ENCODE data around the gene DUSP15. TPM values are rescaled to one million over a fixed set of nuclear protein-coding genes. Genes with fewer than 3 reads are reported as not detected.

DUSP15 gene
- total RNA-seq, 1 experiment from 2014 or later: not detected

DNA sequence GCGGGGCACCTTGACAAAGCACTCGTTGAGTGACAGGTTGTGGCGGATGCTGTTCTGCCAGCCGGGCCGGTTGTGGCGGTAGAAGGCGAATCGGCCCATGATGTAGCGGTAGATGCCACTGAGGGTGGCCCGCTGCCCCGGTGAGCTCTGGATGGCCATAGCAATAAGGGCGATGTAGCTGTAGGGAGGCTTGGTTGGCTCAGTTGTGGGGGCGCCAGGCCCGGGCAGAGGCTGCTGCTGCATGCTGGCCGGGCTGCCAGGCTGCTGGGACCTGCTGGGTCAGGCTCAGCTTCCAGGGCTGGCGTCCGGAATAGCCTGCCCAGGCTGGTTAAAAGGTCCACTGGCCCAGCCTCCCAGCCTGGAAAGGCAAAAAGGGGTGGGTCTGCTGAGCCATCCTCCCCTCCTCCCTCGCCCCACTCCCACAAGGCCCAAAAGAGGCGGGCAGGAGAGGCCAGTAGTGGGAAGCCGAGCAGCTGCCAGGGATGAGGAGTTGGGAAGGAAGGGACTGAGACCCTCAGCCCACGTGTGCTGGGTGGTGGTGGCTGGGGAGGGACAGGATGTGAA lies 24.9 kb downstream of the DUSP15 start, which contains the start of gene FOXS1:
FOXS1 (minus strand) TSS at position 305 of the 564 bp plus-strand sequence; CDS start at position 243, 62 bp downstream.
- no peak within 1 kb of the TSS for H3K4me3 ChIP-seq
- POLR2A ChIA-PET (ENCODE audit: unreplicated experiment): no interaction called here

DNA sequence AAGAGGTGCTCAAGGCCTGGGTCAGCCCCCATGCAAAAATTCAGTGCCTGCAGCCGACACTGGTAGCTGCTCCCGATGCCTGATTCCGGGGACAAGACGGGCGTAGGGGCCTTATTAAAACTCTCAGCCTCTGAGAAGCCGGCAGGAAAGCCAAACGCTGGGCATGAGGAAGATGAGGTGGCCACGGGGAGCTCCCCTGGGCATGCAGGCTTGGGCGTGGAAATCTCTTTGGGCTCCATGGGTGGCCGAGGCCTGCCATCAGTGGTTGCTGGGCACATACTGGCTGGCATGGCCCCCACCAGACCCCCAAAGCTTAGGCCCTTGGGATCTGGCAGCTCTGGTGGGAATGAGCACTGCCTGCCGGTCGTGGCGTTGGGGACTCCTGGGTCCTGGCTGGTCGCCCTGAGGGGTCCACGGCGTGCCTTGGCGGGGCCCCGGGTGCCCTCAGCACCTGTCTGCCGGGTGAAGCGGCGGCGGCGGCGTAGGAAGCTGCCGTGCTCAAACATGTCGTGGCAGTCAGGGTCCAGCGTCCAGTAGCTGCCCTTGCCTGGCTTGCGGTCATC lies 25.5 kb downstream of the DUSP15 start:
- BruUV-seq (replicated peaks): no TSS peak
- H3K27me3 ChIP-seq (ENCODE audit: insufficient read depth, low read depth): peaks cover 20% of the 10 kb centered on the region
- POLR2A ChIA-PET (ENCODE audit: unreplicated experiment): no interaction called here

More for the DNA sequence above, 24.9 kb downstream of the DUSP15 start, which contains the start of gene FOXS1:
- H4K20me1 ChIP-seq (ENCODE audit: insufficient read depth): no peaks in the 10 kb centered on the region
- no peak for DNase-seq
- intact Hi-C loops (cut with micrococcal nuclease; ENCODE audit: unreplicated experiment): no loop called here
- no peaks in the 10 kb centered on the region for H3K36me3 ChIP-seq (ENCODE audit: low read depth)
- H3K4me1 ChIP-seq (replicated peaks; ENCODE audit: insufficient read depth): peaks cover 9% of the 10 kb centered on the region
- H3K27ac ChIP-seq: no peak within 1 kb of the TSS
- H3K9me3 ChIP-seq (ENCODE audit: insufficient read depth, low read depth): no peaks in the 10 kb centered on the region
- no peaks in the 10 kb centered on the region for H3K79me2 ChIP-seq (ENCODE audit: low read depth)
- BruUV-seq (replicated peaks): no TSS peak
- peaks cover 26% of the 10 kb centered on the region for H3K27me3 ChIP-seq (ENCODE audit: insufficient read depth, low read depth)
- CTCF ChIA-PET: interaction anchor here (1.5 kb wide), 1 partner anchor 22 kb away, joined by 13 read pairs; no protein-coding TSS in a partner anchor
- H3K9me2 ChIP-seq (ENCODE audit: insufficient read depth): no peaks in the 10 kb centered on the region
- TF ChIP-seq EZH2 (IDR thresholded peaks at IDR 0.05; ENCODE audit: low read depth): no peak
- TF ChIP-seq, protein P1, sequence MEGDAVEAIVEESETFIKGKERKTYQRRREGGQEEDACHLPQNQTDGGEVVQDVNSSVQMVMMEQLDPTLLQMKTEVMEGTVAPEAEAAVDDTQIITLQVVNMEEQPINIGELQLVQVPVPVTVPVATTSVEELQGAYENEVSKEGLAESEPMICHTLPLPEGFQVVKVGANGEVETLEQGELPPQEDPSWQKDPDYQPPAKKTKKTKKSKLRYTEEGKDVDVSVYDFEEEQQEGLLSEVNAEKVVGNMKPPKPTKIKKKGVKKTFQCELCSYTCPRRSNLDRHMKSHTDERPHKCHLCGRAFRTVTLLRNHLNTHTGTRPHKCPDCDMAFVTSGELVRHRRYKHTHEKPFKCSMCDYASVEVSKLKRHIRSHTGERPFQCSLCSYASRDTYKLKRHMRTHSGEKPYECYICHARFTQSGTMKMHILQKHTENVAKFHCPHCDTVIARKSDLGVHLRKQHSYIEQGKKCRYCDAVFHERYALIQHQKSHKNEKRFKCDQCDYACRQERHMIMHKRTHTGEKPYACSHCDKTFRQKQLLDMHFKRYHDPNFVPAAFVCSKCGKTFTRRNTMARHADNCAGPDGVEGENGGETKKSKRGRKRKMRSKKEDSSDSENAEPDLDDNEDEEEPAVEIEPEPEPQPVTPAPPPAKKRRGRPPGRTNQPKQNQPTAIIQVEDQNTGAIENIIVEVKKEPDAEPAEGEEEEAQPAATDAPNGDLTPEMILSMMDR (conservative IDR thresholded peaks at IDR 0.05): no peak
- no peak within 1 kb of the TSS for H2AFZ ChIP-seq
- no peaks in the 10 kb centered on the region for H3F3A ChIP-seq (ENCODE audit: insufficient read depth, low read depth)
- no peak within 1 kb of the TSS for H3K4me2 ChIP-seq

DNA sequence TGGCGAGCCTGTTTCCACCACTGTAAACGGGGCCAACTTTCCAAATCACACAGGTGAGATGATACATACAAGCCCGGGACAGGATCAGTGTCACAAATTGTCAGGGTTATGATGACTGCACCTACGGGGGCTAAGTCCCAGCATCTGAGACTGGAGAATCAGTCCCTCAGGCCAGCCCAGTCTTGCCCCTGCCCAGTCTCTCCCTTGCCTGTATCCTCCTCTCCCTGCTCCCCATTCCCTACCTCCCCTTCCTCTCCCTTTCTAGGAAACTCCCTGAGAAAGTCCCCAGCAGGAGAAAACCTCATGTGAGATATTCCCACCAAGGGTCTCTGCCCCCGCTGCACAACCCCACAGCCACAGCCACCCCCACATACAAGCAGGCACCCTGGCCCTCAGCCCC lies 26.4 kb downstream of the DUSP15 start:
- intact Hi-C loops (cut with micrococcal nuclease; ENCODE audit: unreplicated experiment): loop anchor here (5.0 kb wide), 1 partner anchor 117 kb away; no protein-coding TSS in a partner anchor
- Histone ChIP-seq H3K9me2 (ENCODE audit: insufficient read depth) (no peaks in the 10 kb centered on the region), H3K79me2 (ENCODE audit: low read depth) (no peaks in the 10 kb centered on the region), H3K9me3 (ENCODE audit: insufficient read depth, low read depth) (no peaks in the 10 kb centered on the region), H3K27ac (no peak overlapping the region), H2AFZ (no peak overlapping the region), H3K4me1 (replicated peaks; ENCODE audit: insufficient read depth) (peaks cover 9% of the 10 kb centered on the region), H3K4me2 (no peak overlapping the region), H3F3A (ENCODE audit: insufficient read depth, low read depth) (no peaks in the 10 kb centered on the region), H3K36me3 (ENCODE audit: low read depth) (no peaks in the 10 kb centered on the region), H4K20me1 (ENCODE audit: insufficient read depth) (no peaks in the 10 kb centered on the region), H3K27me3 (ENCODE audit: insufficient read depth, low read depth) (peaks cover 11% of the 10 kb centered on the region; the same call in 1 of the 2 replicates), H3K4me3 (no peak overlapping the region)
- ChIA-PET CTCF (interaction anchor here (0.6 kb wide), 1 partner anchor 8 kb away, joined by 4 read pairs; no protein-coding TSS in a partner anchor), POLR2A (ENCODE audit: unreplicated experiment) (no interaction called here)
- BruUV-seq (replicated peaks): no TSS peak
- no peak for TF ChIP-seq EZH2 (IDR thresholded peaks at IDR 0.05; ENCODE audit: low read depth)
- TF ChIP-seq, protein P1 (conservative IDR thresholded peaks at IDR 0.05): no peak
- no peak for DNase-seq

More for the DNA sequence above, 25.5 kb downstream of the DUSP15 start:
- CTCF ChIA-PET: no interaction called here
- Histone ChIP-seq H3K9me3 (ENCODE audit: insufficient read depth, low read depth) (no peaks in the 10 kb centered on the region), H3F3A (ENCODE audit: insufficient read depth, low read depth) (no peaks in the 10 kb centered on the region), H3K4me1 (replicated peaks; ENCODE audit: insufficient read depth) (peaks cover 9% of the 10 kb centered on the region), H2AFZ (no peak overlapping the region), H3K79me2 (ENCODE audit: low read depth) (no peaks in the 10 kb centered on the region), H3K36me3 (ENCODE audit: low read depth) (no peaks in the 10 kb centered on the region), H3K27ac (no peak overlapping the region), H3K4me2 (no peak overlapping the region), H3K9me2 (ENCODE audit: insufficient read depth) (no peaks in the 10 kb centered on the region), H4K20me1 (ENCODE audit: insufficient read depth) (no peaks in the 10 kb centered on the region), H3K4me3 (no peak overlapping the region)
- intact Hi-C loops (cut with micrococcal nuclease; ENCODE audit: unreplicated experiment): loop anchor here (5.0 kb wide), 1 partner anchor 118 kb away; no protein-coding TSS in a partner anchor
- TF ChIP-seq EZH2 (IDR thresholded peaks at IDR 0.05; ENCODE audit: low read depth): no peak
- TF ChIP-seq, protein P1 (conservative IDR thresholded peaks at IDR 0.05): no peak
- DNase-seq: no peak

Data from PC-9 (cell line).